SK-N-MC (cell line): ENCODE results near the gene RAB15.

ENCODE experiments used
- EZH2 ChIP-seq: fragments of 200-600 bp; sonication (generic); IDR thresholded peaks from one replicate; pipeline ENCODE4 v1.6.1; 2017; ENCODE audit warnings: antibody characterized with exemption
- FOXP2 ChIP-seq: optimal IDR thresholded peaks from 2 replicates; pipeline ENCODE3; 2011; ENCODE audit warnings: mild to moderate bottlenecking, moderate library complexity; ENCODE audit not compliant: insufficient read depth; ENCODE audit errors: extremely low read length, control extremely low read depth
- POLR2AphosphoS5 ChIP-seq: IDR thresholded peaks from 2 replicates; pipeline ENCODE4 v1.6.1; 2012; ENCODE audit warnings: mild to moderate bottlenecking, low read depth, low read length, borderline replicate concordance

GRCh38 chr14:64939817-64940190, 32.3 kb downstream of the RAB15 start:
- TF ChIP-seq POLR2AphosphoS5 (no peak), EZH2 (no peak), FOXP2 (no peak)
